H1 (cell line): ENCODE results near the gene SAG. TPM values are rescaled to one million over a fixed set of nuclear protein-coding genes. Genes with fewer than 3 reads are reported as not detected.

Experiments
- CTCF ChIA-PET: fragments of 300-600 bp; sonication (Branson Sonifier 250); formaldehyde crosslinking; loops from one replicate; lab custom pipeline; 2021; ENCODE audit not compliant: partially characterized antibody; lab: Charles Lee
- POLR2A ChIA-PET: fragments of 300-600 bp; sonication (Branson Sonifier 250); formaldehyde crosslinking; loops from one replicate; lab custom pipeline; 2021; ENCODE audit warnings: inconsistent platforms; ENCODE audit not compliant: partially characterized antibody; lab: Charles Lee
- DNase-seq, 2 experiments: peaks; one replicate each; pipeline versions ENCODE4 v3.0.0 to v3.0.0-alpha.2; 2010 to 2022; ENCODE audit warnings: low spot score in 2 of 2, low read depth in 1 of 2, mixed read lengths in 1 of 2
- FAIRE-seq: peaks from 2 replicates; lab custom pipeline; 2011; peaks lifted over from hg19 to GRCh38; lab: Jason Lieb, UNC
- H2AFZ ChIP-seq: 2 replicates; pipeline ENCODE4 v1.8.1; 2012; ENCODE audit warnings: low read length, inconsistent platforms
- H2AK5ac ChIP-seq: 2 replicates; pipeline ENCODE4 v1.6.1; 2013; ENCODE audit warnings: low read depth, low read length
- H2BK120ac ChIP-seq: replicated peaks from 2 replicates; pipeline ENCODE3; 2013; ENCODE audit warnings: low read depth, low read length, inconsistent platforms
- H2BK12ac ChIP-seq: 2 replicates; pipeline ENCODE4 v1.6.1; 2013; ENCODE audit warnings: low read depth, low read length
- H2BK15ac ChIP-seq: 2 replicates; pipeline ENCODE4 v1.6.1; 2013; ENCODE audit warnings: low read length
- H2BK20ac ChIP-seq: 2 replicates; pipeline ENCODE4 v1.6.1; 2013; ENCODE audit warnings: low read length
- H2BK5ac ChIP-seq: 2 replicates; pipeline ENCODE4 v1.6.1; 2013; ENCODE audit warnings: low read depth, low read length
- H3K14ac ChIP-seq: 2 replicates; pipeline ENCODE4 v1.6.1; 2013; ENCODE audit warnings: inconsistent platforms; ENCODE audit not compliant: insufficient read length
- H3K18ac ChIP-seq: 2 replicates; pipeline ENCODE4 v1.6.1; 2013; ENCODE audit warnings: low read length; ENCODE audit errors: extremely low read depth
- H3K23ac ChIP-seq: 2 replicates; pipeline ENCODE4 v1.6.1; 2013; ENCODE audit warnings: inconsistent platforms; ENCODE audit not compliant: insufficient read length
- H3K23me2 ChIP-seq: 2 replicates; pipeline ENCODE4 v1.6.1; 2013; ENCODE audit warnings: low read depth, low read length
- H3K27ac ChIP-seq: 2 replicates; pipeline ENCODE4 v1.6.1; 2011; ENCODE audit warnings: low read depth, low read length, inconsistent platforms
- H3K27me3 ChIP-seq, 4 experiments: replicated peaks in 1 of 4; 1 replicate in 1 of 4; 2 replicates in 3 of 4; pipeline versions ENCODE4 v1.6.1 to v1.8.1; 2011 to 2013; ENCODE audit warnings: low read length in 3 of 4, mild to moderate bottlenecking in 3 of 4, inconsistent platforms in 2 of 4, mixed read lengths in 2 of 4, moderate library complexity in 1 of 4; ENCODE audit not compliant: control insufficient read depth in 3 of 4, insufficient read depth in 3 of 4; ENCODE audit errors: extremely low read depth in 1 of 4
- H3K36me3 ChIP-seq, 4 experiments: 2 replicates each; pipeline versions ENCODE4 v1.6.1 to v1.8.1; 2011 to 2013; ENCODE audit warnings: mild to moderate bottlenecking in 4 of 4, low read length in 3 of 4, moderate library complexity in 2 of 4, control low read depth in 1 of 4, inconsistent platforms in 1 of 4; ENCODE audit not compliant: insufficient read depth in 4 of 4, control insufficient read depth in 2 of 4
- H3K4ac ChIP-seq: replicated peaks from 2 replicates; pipeline ENCODE3; 2013; ENCODE audit warnings: low read length, low read depth, mixed read lengths, inconsistent platforms; ENCODE audit not compliant: insufficient read length
- H3K4me1 ChIP-seq, 4 experiments: replicated peaks in 1 of 4; 1 replicate in 1 of 4; 2 replicates in 3 of 4; pipeline versions ENCODE4 v1.6.1 to v1.8.1; 2011 to 2013; ENCODE audit warnings: low read length in 3 of 4, inconsistent platforms in 2 of 4, mixed read lengths in 1 of 4; ENCODE audit not compliant: insufficient read depth in 4 of 4, control insufficient read depth in 3 of 4
- H3K4me2 ChIP-seq, 2 experiments: 2 replicates each; pipeline versions ENCODE4 v1.6.1 to v1.8.1; 2011 to 2013; ENCODE audit warnings: low read depth in 2 of 2, low read length in 2 of 2, control low read depth in 1 of 2, inconsistent platforms in 1 of 2, mild to moderate bottlenecking in 1 of 2; ENCODE audit not compliant: insufficient read depth in 1 of 2
- H3K4me3 ChIP-seq, 4 experiments: fragments of 200-600, 300-600 bp in 1 of 4; sonication (generic), shearing (Covaris generic), sonication (Bioruptor Twin) in 1 of 4; 2 replicates each; pipeline versions ENCODE4 v1.5.1 to v1.8.1; 2011 to 2016; ENCODE audit warnings: low read length in 4 of 4, low read depth in 3 of 4, control low read depth in 2 of 4, inconsistent platforms in 2 of 4, mild to moderate bottlenecking in 2 of 4, mixed read lengths in 1 of 4, moderate library complexity in 1 of 4; ENCODE audit not compliant: insufficient read depth in 2 of 4; ENCODE audit errors: extremely low read depth in 1 of 4
- H3K56ac ChIP-seq: replicated peaks from 2 replicates; pipeline ENCODE3; 2013; ENCODE audit warnings: low read depth, mild to moderate bottlenecking, mixed read lengths, low read length, inconsistent platforms; ENCODE audit not compliant: insufficient read length
- H3K79me1 ChIP-seq: 2 replicates; pipeline ENCODE4 v1.6.1; 2013; ENCODE audit warnings: low read depth, low read length, control low read depth
- H3K79me2 ChIP-seq, 2 experiments: 2 replicates each; pipeline versions ENCODE4 v1.6.1 to v1.8.1; 2012 to 2013; ENCODE audit warnings: low read length in 2 of 2, mild to moderate bottlenecking in 2 of 2, inconsistent platforms in 1 of 2; ENCODE audit not compliant: insufficient read depth in 2 of 2, control insufficient read depth in 1 of 2
- H3K9ac ChIP-seq, 4 experiments: replicated peaks in 1 of 4; 1 replicate in 1 of 4; 2 replicates in 3 of 4; pipeline versions ENCODE4 v1.6.1 to v1.8.1; 2011 to 2013; ENCODE audit warnings: low read depth in 3 of 4, low read length in 3 of 4, control low read depth in 2 of 4, mild to moderate bottlenecking in 2 of 4, moderate library complexity in 2 of 4, inconsistent platforms in 1 of 4; ENCODE audit errors: extremely low read depth in 1 of 4
- H3K9me3 ChIP-seq, 2 experiments: 2 replicates each; pipeline versions ENCODE4 v1.6.1 to v1.8.1; 2012 to 2013; ENCODE audit warnings: mild to moderate bottlenecking in 2 of 2, moderate library complexity in 2 of 2, control low read depth in 1 of 2, inconsistent platforms in 1 of 2, low read depth in 1 of 2, low read length in 1 of 2, mixed read lengths in 1 of 2; ENCODE audit not compliant: insufficient read depth in 2 of 2
- H4K20me1 ChIP-seq, 2 experiments: replicated peaks in 1 of 2; 2 replicates each; pipeline versions ENCODE3 to v1.8.1; 2011 to 2013; ENCODE audit warnings: inconsistent platforms in 2 of 2, low read length in 2 of 2, mild to moderate bottlenecking in 1 of 2; ENCODE audit not compliant: insufficient read depth in 2 of 2, control insufficient read depth in 1 of 2
- H4K5ac ChIP-seq: 2 replicates; pipeline ENCODE4 v1.6.1; 2013; ENCODE audit warnings: low read length, low read depth, mixed read lengths, inconsistent platforms; ENCODE audit not compliant: insufficient read length
- H4K8ac ChIP-seq: 2 replicates; pipeline ENCODE4 v1.8.0; 2013; ENCODE audit warnings: mild to moderate bottlenecking, moderate library complexity, low read length, inconsistent platforms; ENCODE audit not compliant: insufficient read depth; ENCODE audit errors: extremely low read depth
- H4K91ac ChIP-seq: replicated peaks from 2 replicates; pipeline ENCODE3; 2013; ENCODE audit warnings: low read length, mixed read lengths, inconsistent platforms; ENCODE audit not compliant: insufficient read length
- BRCA1 ChIP-seq: IDR thresholded peaks from 2 replicates; pipeline ENCODE4 v1.6.1; 2012; ENCODE audit warnings: low read depth, low read length, improper control_type of control experiment
- WGBS, 2 experiments: shearing (Covaris generic) in 1 of 2; methylation state at CpG; one replicate each; pipeline versions ENCODE4 v1.1.6 to v1.1.7; 2013 to 2015; ENCODE audit warnings: low lambda C conversion rate in 2 of 2, mixed read lengths in 2 of 2, inconsistent platforms in 1 of 2, low coverage in 1 of 2, missing lambda C conversion rate in 1 of 2; ENCODE audit not compliant: insufficient replicate concordance in 2 of 2, insufficient coverage in 1 of 2, insufficient read length in 1 of 2; ENCODE audit errors: extremely low coverage in 1 of 2, missing lambda C conversion rate in 1 of 2; 5-methylcytosine and 5-hydroxymethylcytosine counted together
- polyA plus RNA-seq, 7 experiments: library from polyadenylated mRNA; depleted of rRNA in 3 of 7; stranded (reverse) in 5 of 7; unstranded in 2 of 7; fragments of >200 nt in 5 of 7; fragments of 200-250 nt in 2 of 7; gene quantifications; 1 replicate in 5 of 7; 2 replicates in 1 of 7; 4 replicates in 1 of 7; pipeline versions ENCODE4 v1.2.1 to v1.2.3, GENCODE V29; 2011 to 2013; ENCODE audit warnings: missing spikeins in 2 of 7, mixed read lengths in 2 of 7
- total RNA-seq: library from RNA; stranded (reverse); fragmentation: NEBNext Ultra II Directional; extraction: Animal tissue kit (Norgen Biotek cat#: 25700); gene quantifications from 2 replicates; pipeline ENCODE4 v1.2.1, GENCODE V29; 2021

SAG gene
- total and polyA plus RNA-seq, 2 of the 8 experiments (the other 6 are each of a cell fraction or from before 2014, with no cell fraction given): not detected

GRCh38 chr2:233356546-233357308 lies 49.1 kb downstream of the SAG start:
- no peak overlapping the region for H2AFZ ChIP-seq
- H3K9me3 ChIP-seq: peaks cover 0 to 7% of the 10 kb centered on the region in 2 experiments; a peak in 1 of 4 replicates
- no peak overlapping the region for H2AK5ac ChIP-seq
- 86% methylated on average over 4 of the region's 4 CpGs; no CpG with 5 or more reads in 1 of the 2 experiments for WGBS, 2 experiments
- H4K5ac ChIP-seq: no peak overlapping the region
- peaks cover 0 to 5% (median 4%) of the 10 kb centered on the region in 4 experiments; a peak in 4 of 7 replicates for H3K4me1 ChIP-seq
- no peaks in the 10 kb centered on the region for H3K36me3 ChIP-seq
- peaks cover 0 to 35% of the 10 kb centered on the region in 2 experiments; a peak in 2 of 4 replicates for H3K79me2 ChIP-seq
- no peak overlapping the region for H3K14ac ChIP-seq
- no peak overlapping the region for H3K9ac ChIP-seq
- no peak for TF ChIP-seq BRCA1
- no peak overlapping the region for H3K56ac ChIP-seq
- peaks cover 8 to 15% of the 10 kb centered on the region in 2 experiments for H4K20me1 ChIP-seq
- no peak overlapping the region for H4K91ac ChIP-seq
- CTCF ChIA-PET: interaction anchor here (0.6 to 2.9 kb wide), 5 partner anchors 20 to 92 kb away, joined by 3 to 11 read pairs (median 4); no protein-coding TSS in a partner anchor
- POLR2A ChIA-PET: interaction anchor here (1.8 kb wide), 1 partner anchor 9 kb away, joined by 6 read pairs; no protein-coding TSS in a partner anchor
- H3K27me3 ChIP-seq: peaks cover 0 to 28% (median 15%) of the 10 kb centered on the region in 4 experiments; a peak in 5 of 7 replicates
- no peak overlapping the region for H2BK15ac ChIP-seq
- no peak overlapping the region for H2BK20ac ChIP-seq
- no peak overlapping the region for H3K4me3 ChIP-seq
- no peak overlapping the region for H3K4me2 ChIP-seq
- H3K79me1 ChIP-seq: peaks cover 3% of the 10 kb centered on the region; the same call in 1 of the 2 replicates
- no peak overlapping the region for H3K4ac ChIP-seq
- no peak for FAIRE-seq
- no peak overlapping the region for H3K23ac ChIP-seq
- no peak overlapping the region for H4K8ac ChIP-seq
- H3K27ac ChIP-seq: no peak overlapping the region
- DNase-seq: no peak
- H2BK120ac ChIP-seq: no peak overlapping the region
- H3K18ac ChIP-seq: no peak overlapping the region
- H2BK5ac ChIP-seq: no peak overlapping the region
- H2BK12ac ChIP-seq: no peak overlapping the region
- H3K23me2 ChIP-seq: peaks cover 11% of the 10 kb centered on the region
